Muscle of leg (tissue), 11 donors: ENCODE measurements around the gene HACL1. TPM values are rescaled to one million over a fixed set of nuclear protein-coding genes. Genes with fewer than 3 reads are reported as not detected.

ENCODE experiments used
- DNase-seq: peaks from one replicate; pipeline ENCODE4 v3.0.0; 2013
- H3K27ac ChIP-seq: one replicate; pipeline ENCODE4 v1.5.1; 2013; ENCODE audit warnings: mild to moderate bottlenecking, low read length, control low read depth
- H3K27me3 ChIP-seq: one replicate; pipeline ENCODE4 v1.6.1; 2013; ENCODE audit warnings: low read length; ENCODE audit not compliant: control insufficient read depth, insufficient read depth
- H3K36me3 ChIP-seq: one replicate; pipeline ENCODE4 v1.6.1; 2013; ENCODE audit warnings: low read length; ENCODE audit not compliant: control insufficient read depth, insufficient read depth
- H3K4me1 ChIP-seq: one replicate; pipeline ENCODE4 v1.6.1; 2013; ENCODE audit warnings: low read length; ENCODE audit not compliant: control insufficient read depth, insufficient read depth
- H3K4me3 ChIP-seq: one replicate; pipeline ENCODE4 v1.5.1; 2013; ENCODE audit warnings: low read length, control low read depth
- H3K9me3 ChIP-seq: replicated peaks from 2 replicates; pipeline ENCODE4 v1.6.1; 2013; ENCODE audit warnings: low read depth, low read length; ENCODE audit not compliant: control insufficient read depth
- WGBS: methylation state at CpG from one replicate; pipeline ENCODE4 v1.1.5; 2013; ENCODE audit warnings: missing lambda C conversion rate; ENCODE audit not compliant: insufficient coverage; 5-methylcytosine and 5-hydroxymethylcytosine counted together
- polyA plus RNA-seq, 8 donors: library from polyadenylated mRNA; unstranded; fragments of 120-200 nt; gene quantifications; one replicate each; pipeline versions ENCODE4 v1.2.1 to v1.2.3, GENCODE V29; 2013; ENCODE audit warnings: inconsistent platforms in 1 of 8, low replicate concordance in 1 of 8; ENCODE audit not compliant: insufficient read length in 8 of 8, insufficient read depth in 1 of 8
- total RNA-seq: library from RNA; stranded (reverse); fragments of 120-200 nt; gene quantifications from one replicate; pipeline ENCODE4 v1.2.4, GENCODE V29; 2013

HACL1 gene
- total and polyA plus RNA-seq, 9 donors, result 6.6 to 11.0 (median 8.4) TPM

DNA sequence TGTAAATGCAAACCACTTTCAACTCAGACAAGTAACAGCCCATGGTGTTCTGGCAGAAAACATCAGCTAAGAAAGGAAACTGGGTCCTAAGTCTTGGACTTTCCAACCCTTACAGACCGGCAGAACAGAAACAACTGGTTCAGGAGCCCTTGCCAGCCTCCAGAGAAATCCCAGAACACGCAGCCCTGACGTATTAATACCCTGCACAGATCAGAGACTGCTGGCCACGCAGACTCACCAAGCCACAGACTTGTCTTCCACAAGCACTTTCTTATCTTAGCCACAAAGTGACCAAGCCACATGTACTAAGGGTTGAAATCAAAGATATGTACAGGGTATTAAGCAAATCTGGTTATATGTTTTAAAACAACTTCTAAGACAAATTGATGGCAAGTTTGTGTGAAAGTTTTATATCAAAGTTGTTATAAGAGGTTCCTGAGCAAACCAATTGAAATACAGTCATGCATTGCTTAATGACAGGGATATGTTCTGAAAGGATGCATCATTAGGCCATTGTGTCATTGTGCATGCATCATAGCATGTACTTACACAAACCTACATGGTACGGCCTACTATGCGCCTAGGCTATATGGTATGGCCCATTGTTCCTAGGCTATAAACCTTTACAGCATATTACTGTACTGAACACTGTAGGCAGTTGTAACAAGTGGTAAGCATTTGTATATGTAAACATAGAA, 37.0 kb upstream of the HACL1 start:
- Histone ChIP-seq H3K27me3 (no peaks in the 10 kb centered on the region), H3K36me3 (peaks cover 4% of the 10 kb centered on the region), H3K9me3 (no peaks in the 10 kb centered on the region), H3K4me1 (peaks cover 47% of the 10 kb centered on the region), H3K27ac (no peak overlapping the region), H3K4me3 (no peak overlapping the region)
- DNase-seq, result no peak
- 44% methylated on average over 4 of the region's 6 CpGs for WGBS

DNA sequence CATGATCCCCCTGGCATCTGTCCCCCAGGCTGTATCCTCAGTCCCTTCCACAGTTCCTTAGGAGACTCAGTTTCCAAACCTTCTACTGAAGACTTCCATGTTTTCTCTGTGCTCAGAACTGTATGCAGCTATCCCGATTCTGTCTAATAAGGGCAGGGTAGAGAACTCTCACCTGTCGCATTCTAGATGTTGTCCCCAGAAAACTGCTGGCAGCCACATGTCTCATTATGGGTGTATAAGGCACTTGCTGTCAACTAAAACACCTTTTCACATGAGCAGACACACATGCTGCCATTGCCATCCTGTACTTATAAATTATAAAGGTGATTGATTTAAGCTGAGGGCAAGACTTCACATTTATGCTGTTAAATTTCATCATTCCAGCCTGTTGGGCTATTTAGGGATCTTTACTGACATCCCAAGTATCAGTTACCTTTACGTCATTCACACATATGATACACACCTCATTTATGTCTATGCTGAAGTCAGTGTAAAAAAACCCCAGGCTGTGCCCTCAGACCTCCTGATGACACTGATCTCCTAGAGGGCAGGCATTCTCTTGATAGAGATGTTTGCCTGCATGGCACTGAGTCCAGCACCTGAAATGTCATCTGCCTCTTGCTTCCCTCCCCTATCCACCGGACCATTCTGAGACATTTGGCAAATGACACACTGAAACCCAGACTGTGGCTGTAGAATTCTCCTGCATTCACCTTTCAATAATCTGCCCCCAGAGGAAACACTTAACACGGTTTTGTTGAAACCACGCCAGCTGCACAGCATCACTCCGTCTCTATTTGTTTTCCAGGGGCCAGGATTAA, 36.0 kb upstream of the HACL1 start:
- Histone ChIP-seq H3K4me1 (peaks cover 53% of the 10 kb centered on the region), H3K27me3 (no peaks in the 10 kb centered on the region), H3K9me3 (no peaks in the 10 kb centered on the region), H3K36me3 (peaks cover 4% of the 10 kb centered on the region), H3K27ac (peak overlapping the region; percentile 45), H3K4me3 (no peak overlapping the region)
- 54% methylated on average over 2 of the region's 7 CpGs for WGBS
- no peak for DNase-seq

DNA sequence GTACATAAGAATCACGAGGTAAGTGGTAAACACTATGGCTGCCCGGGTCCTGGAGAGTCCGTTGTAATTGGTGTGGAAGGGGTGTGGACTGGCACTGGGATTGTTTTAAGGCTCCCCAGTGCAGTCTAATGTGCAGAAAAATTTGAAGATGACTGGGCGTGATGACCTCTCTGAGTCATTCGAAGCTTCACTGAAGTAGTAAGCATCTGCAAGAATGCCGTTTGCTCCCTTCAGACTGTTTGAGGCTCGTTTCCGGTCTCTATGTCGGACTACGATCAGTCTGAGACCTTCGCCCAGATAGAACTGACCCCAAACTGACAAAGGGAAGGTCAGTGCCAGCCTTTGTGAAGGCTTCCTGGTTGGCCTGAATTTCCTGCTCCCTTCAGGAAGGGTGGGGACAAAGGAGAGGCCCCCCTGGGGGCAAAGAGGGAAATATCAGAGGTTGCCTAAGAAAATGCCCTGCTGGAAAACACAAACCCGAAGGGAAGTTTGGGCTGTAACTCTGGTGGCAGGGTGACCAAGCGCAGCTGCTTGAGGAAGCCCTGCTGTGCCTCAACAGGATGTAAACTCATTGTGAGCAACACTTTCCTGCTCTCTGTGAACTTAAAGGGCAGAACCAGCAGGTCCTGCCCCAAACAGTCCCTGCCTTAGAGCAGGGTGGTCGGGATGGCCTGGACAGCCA, 34.8 kb upstream of the HACL1 start:
- WGBS, result 71% methylated on average over 13 of the region's 14 CpGs
- no peaks in the 10 kb centered on the region for H3K9me3 ChIP-seq
- H3K27ac ChIP-seq, result peak overlapping the region; percentile 90
- H3K27me3 ChIP-seq, result no peaks in the 10 kb centered on the region
- peaks cover 60% of the 10 kb centered on the region for H3K4me1 ChIP-seq
- peak; percentile 50 for DNase-seq
- H3K4me3 ChIP-seq, result no peak overlapping the region
- H3K36me3 ChIP-seq, result no peaks in the 10 kb centered on the region

DNA sequence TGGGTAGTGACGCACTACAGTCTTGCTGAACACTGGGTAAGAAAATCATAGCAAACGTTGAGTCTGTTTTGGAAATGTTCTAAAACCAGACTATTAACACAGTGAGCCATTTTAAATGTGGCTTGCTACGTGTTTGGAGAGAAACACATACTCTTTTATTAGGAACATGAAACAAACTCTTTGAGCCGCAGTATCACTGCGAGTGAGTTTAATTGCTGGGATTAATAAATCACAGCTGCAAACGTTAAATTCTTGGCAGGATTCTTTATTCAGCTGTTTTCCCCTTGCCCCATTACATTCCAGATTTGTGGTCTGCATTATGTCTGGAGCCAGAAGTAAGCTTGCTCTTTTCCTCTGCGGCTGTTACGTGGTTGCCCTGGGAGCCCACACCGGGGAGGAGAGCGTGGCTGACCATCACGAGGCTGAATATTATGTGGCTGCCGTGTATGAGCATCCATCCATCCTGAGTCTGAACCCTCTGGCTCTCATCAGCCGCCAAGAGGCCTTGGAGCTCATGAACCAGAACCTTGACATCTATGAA, 33.8 kb upstream of the HACL1 start:
- H3K27ac ChIP-seq, result peak overlapping the region; percentile 90
- H3K4me1 ChIP-seq, result peaks cover 58% of the 10 kb centered on the region
- no peaks in the 10 kb centered on the region for H3K36me3 ChIP-seq
- no peaks in the 10 kb centered on the region for H3K27me3 ChIP-seq
- 16% methylated on average over 5 of the region's 13 CpGs for WGBS
- DNase-seq, result peak; percentile 87
- no peak overlapping the region for H3K4me3 ChIP-seq
- no peaks in the 10 kb centered on the region for H3K9me3 ChIP-seq

DNA sequence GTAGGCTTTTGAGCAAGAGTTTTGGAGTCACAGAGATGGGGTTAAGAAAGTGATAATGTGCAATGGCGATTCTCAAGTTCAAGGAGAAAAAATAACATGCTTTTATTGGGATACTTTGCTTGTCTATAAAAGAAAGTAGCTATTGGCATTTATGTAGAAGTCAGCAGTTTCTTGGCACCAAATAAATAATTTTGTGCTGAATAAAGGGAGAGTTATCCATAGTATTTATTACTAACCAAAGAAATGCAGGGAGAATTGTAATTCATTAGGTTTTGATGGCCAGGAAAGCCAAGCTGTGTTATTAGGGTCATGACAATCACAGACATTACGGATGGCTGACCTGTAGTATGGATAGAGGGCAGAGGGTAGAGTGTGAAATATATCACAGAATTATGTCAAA, 33.3 kb upstream of the HACL1 start:
- H3K27ac ChIP-seq, result peak overlapping the region; percentile 90
- no peaks in the 10 kb centered on the region for H3K9me3 ChIP-seq
- H3K4me3 ChIP-seq, result no peak overlapping the region
- H3K36me3 ChIP-seq, result no peaks in the 10 kb centered on the region
- 44% methylated on average over 1 of the region's 2 CpGs for WGBS
- DNase-seq, result no peak
- H3K27me3 ChIP-seq, result no peaks in the 10 kb centered on the region
- H3K4me1 ChIP-seq, result peaks cover 61% of the 10 kb centered on the region

DNA sequence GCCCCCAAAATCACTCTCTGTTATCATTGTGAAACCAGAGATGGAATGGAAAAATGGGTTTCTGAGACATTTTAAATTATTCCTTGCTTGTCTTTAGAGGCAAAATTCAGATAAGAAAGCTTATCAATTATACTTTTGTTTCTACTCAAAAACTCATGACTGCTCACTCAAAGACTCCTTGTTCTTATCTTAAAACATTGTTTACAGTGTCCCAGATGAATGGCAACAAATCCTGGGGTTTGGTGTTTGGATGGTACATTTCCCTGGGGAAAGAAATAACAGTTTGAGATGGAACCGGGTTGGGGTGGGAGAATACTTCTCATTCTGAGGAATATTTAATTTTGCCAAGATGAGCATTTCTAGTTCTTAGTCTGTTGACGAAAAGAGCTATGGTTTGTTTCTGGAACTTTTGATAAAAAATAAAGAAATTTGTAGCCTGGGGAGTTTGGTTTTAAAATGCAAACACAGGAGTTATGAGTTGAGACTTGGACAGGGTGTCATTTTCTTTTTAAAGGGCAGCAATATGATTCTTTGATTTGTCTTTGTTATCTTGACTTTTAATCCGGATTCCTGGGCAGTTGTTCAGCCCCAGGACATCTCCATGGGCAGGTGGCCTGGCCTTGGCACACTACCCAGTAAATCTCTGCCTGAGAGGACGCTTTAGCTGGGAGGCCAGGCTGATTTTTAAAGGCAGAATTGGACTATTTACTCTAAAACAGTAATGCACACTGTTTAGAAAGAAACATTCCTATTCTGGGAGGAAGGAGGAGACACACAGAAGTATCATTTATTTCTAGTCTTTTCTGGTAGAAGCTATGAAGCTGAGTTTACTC, 32.6 kb upstream of the HACL1 start:
- Histone ChIP-seq H3K9me3 (no peaks in the 10 kb centered on the region), H3K4me3 (no peak overlapping the region), H3K36me3 (no peaks in the 10 kb centered on the region), H3K27me3 (no peaks in the 10 kb centered on the region), H3K27ac (peak overlapping the region; percentile 90), H3K4me1 (peaks cover 61% of the 10 kb centered on the region)
- peak; percentile 69 for DNase-seq
- 0% methylated on average over 1 of the region's 4 CpGs for WGBS

DNA sequence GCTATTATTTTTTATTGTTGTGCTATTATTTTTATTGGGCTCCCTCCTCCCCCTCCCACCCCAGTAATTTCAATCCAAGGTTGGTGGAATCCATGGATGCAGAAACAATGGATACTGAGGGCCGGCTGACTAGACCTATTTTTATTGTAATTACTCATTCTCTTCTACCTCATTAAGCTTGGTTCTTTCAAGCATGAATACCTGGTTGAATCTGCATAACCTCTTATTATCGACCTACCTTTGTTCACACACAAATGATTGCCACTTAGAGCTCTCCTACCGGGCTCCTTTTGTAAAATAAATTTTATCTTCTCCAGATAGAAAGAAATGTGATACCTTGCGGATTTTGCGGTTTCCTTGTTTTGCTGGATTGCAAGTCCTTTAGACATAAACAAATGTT, 31.8 kb upstream of the HACL1 start:
- 100% methylated on average over 1 of the region's 5 CpGs for WGBS
- H3K27me3 ChIP-seq, result no peaks in the 10 kb centered on the region
- no peak overlapping the region for H3K4me3 ChIP-seq
- H3K27ac ChIP-seq, result peak overlapping the region; percentile 90
- H3K36me3 ChIP-seq, result no peaks in the 10 kb centered on the region
- peaks cover 61% of the 10 kb centered on the region for H3K4me1 ChIP-seq
- H3K9me3 ChIP-seq, result no peaks in the 10 kb centered on the region
- no peak for DNase-seq

DNA sequence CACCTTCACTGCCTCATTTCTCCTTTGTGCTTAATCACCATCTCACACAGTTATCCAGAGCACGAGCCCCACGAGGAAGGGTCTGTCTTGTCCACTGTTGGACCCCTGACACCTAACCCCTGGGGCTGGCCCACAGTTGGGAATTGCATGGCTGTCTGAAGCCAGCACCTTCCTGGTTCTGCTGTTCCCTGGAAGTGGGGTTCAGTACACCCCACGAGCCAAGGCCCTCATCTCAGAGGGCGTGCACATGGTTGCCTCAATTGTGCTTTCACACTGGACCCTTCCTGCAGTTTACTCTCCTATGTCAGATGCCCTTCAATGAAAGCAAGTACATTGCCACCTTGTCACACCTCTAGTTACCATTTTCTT, 30.8 kb upstream of the HACL1 start:
- H3K36me3 ChIP-seq, result no peaks in the 10 kb centered on the region
- 95% methylated on average over 4 of the region's 4 CpGs for WGBS
- no peaks in the 10 kb centered on the region for H3K27me3 ChIP-seq
- no peaks in the 10 kb centered on the region for H3K9me3 ChIP-seq
- peak overlapping the region; percentile 14 for H3K27ac ChIP-seq
- H3K4me3 ChIP-seq, result no peak overlapping the region
- H3K4me1 ChIP-seq, result peaks cover 51% of the 10 kb centered on the region
- no peak for DNase-seq

DNA sequence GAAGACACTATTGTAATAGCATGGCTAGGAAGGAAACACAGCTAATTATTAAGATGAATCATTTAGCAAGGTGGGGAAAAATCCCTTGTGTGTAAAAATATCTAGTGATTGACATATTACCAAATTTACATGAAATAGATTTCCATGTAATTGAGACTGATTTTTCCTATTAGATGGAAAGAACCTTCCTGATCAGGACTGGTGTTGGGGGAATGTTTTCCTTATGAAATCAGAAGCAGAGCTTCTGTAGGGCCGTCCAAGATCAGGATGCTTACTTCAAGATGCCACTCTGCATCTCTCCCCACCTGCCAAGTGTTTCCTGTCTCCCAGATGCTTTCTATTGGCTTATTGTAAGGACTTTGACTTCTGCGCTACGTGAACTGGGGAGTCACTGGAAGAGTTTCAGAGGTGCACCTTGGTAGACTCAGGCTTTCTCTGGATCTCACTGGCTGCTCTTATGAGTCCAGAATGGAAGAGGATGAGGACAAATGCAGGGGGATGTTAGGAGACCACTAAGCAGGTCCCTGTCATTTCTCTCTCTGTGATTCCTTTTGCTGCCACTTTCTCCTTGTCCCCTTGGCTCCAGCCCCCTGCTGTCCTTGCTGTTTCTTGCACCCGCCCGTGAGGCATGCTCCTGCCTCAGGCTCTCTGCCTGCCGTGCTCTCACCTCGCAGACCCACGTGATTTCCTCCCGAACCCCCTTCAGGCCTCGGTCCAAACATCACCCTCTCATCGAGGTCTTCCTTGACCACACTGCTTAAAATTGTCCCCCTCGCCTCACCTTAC, 30.2 kb upstream of the HACL1 start:
- no peak overlapping the region for H3K4me3 ChIP-seq
- no peaks in the 10 kb centered on the region for H3K9me3 ChIP-seq
- no peak for DNase-seq
- no peaks in the 10 kb centered on the region for H3K36me3 ChIP-seq
- H3K27ac ChIP-seq, result peak overlapping the region; percentile 31
- H3K27me3 ChIP-seq, result no peaks in the 10 kb centered on the region
- peaks cover 46% of the 10 kb centered on the region for H3K4me1 ChIP-seq
- 68% methylated on average over 11 of the region's 12 CpGs for WGBS
